Limb (tissue), 2 donors: ENCODE measurements around the gene COPRS.

ENCODE experiments used
- DNase-seq, 2 donors: peaks; one replicate each; pipeline ENCODE4 v3.0.0-alpha.2; 2016; ENCODE audit errors: extremely low spot score in 2 of 2

COPRS gene

GRCh38 chr17:31858642-31859486 lies at the start of gene COPRS:
COPRS (minus strand) TSS chr17:31859244; CDS start chr17:31859199, 45 bp downstream.
- DNase-seq = peak; percentile 76 to 93

- no peak for DNase-seq
These were observed 49.3 kb upstream of the COPRS start for GRCh38 chr17:31908386-31908785.

GRCh38 chr17:31907342-31907962 lies 48.4 kb upstream of the COPRS start:
- DNase-seq = peak; percentile 41 to 70

- DNase-seq = no peak
These were observed 44.4 kb upstream of the COPRS start for GRCh38 chr17:31903401-31903800.

- no peak for DNase-seq
These were observed 43.6 kb upstream of the COPRS start for GRCh38 chr17:31902693-31903092.

GRCh38 chr17:31900877-31901276 lies 41.8 kb upstream of the COPRS start:
- DNase-seq = no peak

GRCh38 chr17:31888124-31888523 lies 29.1 kb upstream of the COPRS start:
- DNase-seq = no peak

- DNase-seq = no peak
These were observed 23.5 kb upstream of the COPRS start for GRCh38 chr17:31882571-31882970.

- no peak for DNase-seq
These were observed 21.3 kb upstream of the COPRS start for GRCh38 chr17:31880311-31880710.

GRCh38 chr17:31878703-31879073 lies 19.6 kb upstream of the COPRS start:
- no peak for DNase-seq

GRCh38 chr17:31877911-31878702 lies 19.1 kb upstream of the COPRS start:
- DNase-seq = peak; percentile 1 to 28

GRCh38 chr17:31877341-31877740 lies 18.3 kb upstream of the COPRS start:
- no peak for DNase-seq

GRCh38 chr17:31875081-31875480 lies 16.0 kb upstream of the COPRS start:
- no peak for DNase-seq

GRCh38 chr17:31869797-31870568 lies 10.9 kb upstream of the COPRS start:
- no peak for DNase-seq

GRCh38 chr17:31869031-31869430 lies 10.0 kb upstream of the COPRS start:
- no peak for DNase-seq

GRCh38 chr17:31859487-31860008 lies 504 bp upstream of the COPRS start:
- no peak for DNase-seq

GRCh38 chr17:31857920-31858641 lies 963 bp downstream of the COPRS start:
- no peak for DNase-seq

GRCh38 chr17:31856750-31857149 lies 2.3 kb downstream of the COPRS start:
- no peak for DNase-seq

- DNase-seq = no peak
These were observed 4.4 kb downstream of the COPRS start for GRCh38 chr17:31854672-31855071.

- no peak for DNase-seq
These were observed 5.1 kb downstream of the COPRS start for GRCh38 chr17:31853911-31854470.
